ENCODE results near the gene SLC6A12.

The SLC6A12 gene

GRCh38 chr12:198705-199104 lies 15.3 kb downstream of the SLC6A12 start:
- Histone ChIP-seq H3K9me3 (replicated peaks in 1 of 2; ENCODE audit: control insufficient read depth in 2 of 2, insufficient read depth in 1 of 2, low read depth in 1 of 2, low read length in 2 of 2) (peaks cover 0 to 2% of the 10 kb centered on the region in 2 donors), H2AFZ (ENCODE audit: low read length) (no peak overlapping the region), H4K8ac (ENCODE audit: low read depth, low read length) (no peak overlapping the region), H3K18ac (ENCODE audit: low read length) (no peak overlapping the region), H3K27ac (replicated peaks; ENCODE audit: low read length) (no peak overlapping the region), H3K14ac (ENCODE audit: low read length) (no peak overlapping the region), H2BK5ac (ENCODE audit: low read length) (no peak overlapping the region), H2AK5ac (ENCODE audit: low read depth, low read length) (no peak overlapping the region), H3K4ac (ENCODE audit: low read length) (no peak overlapping the region), H3K27me3 (ENCODE audit: control insufficient read depth in 3 of 3, insufficient read depth in 3 of 3, low read depth in 1 of 3, low read length in 3 of 3) (peaks cover 0 to 59% (median 28%) of the 10 kb centered on the region in 3 experiments), H3K36me3 (replicated peaks in 1 of 2; ENCODE audit: control insufficient read depth in 2 of 2, insufficient read depth in 2 of 2, low read length in 2 of 2) (no peaks in the 10 kb centered on the region), H3K9ac (ENCODE audit: low read depth, low read length, poor library complexity) (no peak overlapping the region), H3K4me2 (ENCODE audit: insufficient read depth, low read length, poor library complexity, severe bottlenecking) (no peak overlapping the region), H4K91ac (ENCODE audit: low read depth, low read length, poor library complexity) (no peak overlapping the region), H2BK12ac (ENCODE audit: low read length) (no peak overlapping the region), H3K4me3 (ENCODE audit: low read length in 2 of 2) (no peak overlapping the region), H3K4me1 (ENCODE audit: control insufficient read depth in 2 of 2, insufficient read depth in 1 of 2, low read depth in 1 of 2, low read length in 2 of 2) (peaks cover 0 to 9% of the 10 kb centered on the region in 2 donors), H2BK120ac (ENCODE audit: low read depth, low read length) (no peak overlapping the region), H3K79me1 (ENCODE audit: low read depth, low read length) (no peaks in the 10 kb centered on the region), H2BK15ac (ENCODE audit: low read length) (no peak overlapping the region), H3K23ac (ENCODE audit: low read depth, low read length, poor library complexity) (no peak overlapping the region)
- DNase-seq (ENCODE audit: low spot score), result no peak
- no CpG with 5 or more reads among the region's 9 CpGs for WGBS, 2 donors (ENCODE audit: extremely low coverage in 2 of 2, insufficient read length in 2 of 2, insufficient replicate concordance in 1 of 2)

DNA sequence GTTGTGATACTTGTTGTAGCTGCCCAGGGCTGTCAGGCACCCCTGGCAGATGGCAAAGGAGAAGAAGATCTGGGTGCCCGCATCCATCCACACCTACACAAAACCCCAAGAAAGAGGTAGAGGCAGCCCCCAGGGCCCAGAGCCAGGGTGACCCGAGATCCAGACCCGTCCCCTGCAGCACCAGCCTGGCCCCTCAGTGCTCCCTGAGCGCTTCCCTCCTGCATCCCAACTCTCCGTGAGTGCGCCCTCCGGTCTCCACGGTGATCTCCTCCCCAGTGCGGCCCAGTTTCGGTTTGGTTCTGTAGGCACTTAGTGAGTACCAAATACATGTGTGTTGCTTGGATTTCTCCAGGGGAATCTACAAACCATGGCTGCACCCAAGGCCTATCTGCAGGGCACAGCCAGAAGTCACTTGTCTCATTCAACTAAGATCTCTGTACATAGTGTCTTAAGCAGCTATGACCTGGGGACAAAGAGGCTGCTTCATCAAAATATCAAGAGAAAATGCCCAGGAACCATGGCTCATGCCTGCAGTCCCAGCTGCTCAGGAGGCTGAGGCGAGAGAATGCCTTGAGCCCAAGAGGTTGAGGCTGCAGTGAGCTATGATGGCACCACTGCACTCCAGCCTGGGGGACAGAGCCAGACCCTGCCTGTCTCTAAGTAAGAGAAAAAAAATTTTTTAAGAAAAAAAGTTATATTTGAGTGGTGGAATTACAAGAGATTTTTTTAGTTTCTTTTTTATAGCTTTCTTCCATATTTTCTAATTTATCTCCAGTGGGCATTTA lies 15.9 kb downstream of the SLC6A12 start:
- no peak overlapping the region for H3K4me2 ChIP-seq (ENCODE audit: insufficient read depth, low read length, poor library complexity, severe bottlenecking)
- no peak overlapping the region for H2BK120ac ChIP-seq (ENCODE audit: low read depth, low read length)
- H2AK5ac ChIP-seq (ENCODE audit: low read depth, low read length), result no peak overlapping the region
- no peak overlapping the region for H4K91ac ChIP-seq (ENCODE audit: low read depth, low read length, poor library complexity)
- H3K4ac ChIP-seq (ENCODE audit: low read length), result no peak overlapping the region
- no peak overlapping the region for H4K8ac ChIP-seq (ENCODE audit: low read depth, low read length)
- no peak for DNase-seq (ENCODE audit: low spot score)
- no peaks in the 10 kb centered on the region for H3K36me3 ChIP-seq (replicated peaks in 1 of 2; ENCODE audit: control insufficient read depth in 2 of 2, insufficient read depth in 2 of 2, low read length in 2 of 2)
- H3K27me3 ChIP-seq (ENCODE audit: control insufficient read depth in 3 of 3, insufficient read depth in 3 of 3, low read depth in 1 of 3, low read length in 3 of 3), result peaks cover 0 to 55% (median 24%) of the 10 kb centered on the region in 3 experiments
- no peaks in the 10 kb centered on the region for H3K79me1 ChIP-seq (ENCODE audit: low read depth, low read length)
- peaks cover 0 to 13% of the 10 kb centered on the region in 2 donors for H3K4me1 ChIP-seq (ENCODE audit: control insufficient read depth in 2 of 2, insufficient read depth in 1 of 2, low read depth in 1 of 2, low read length in 2 of 2)
- H3K23ac ChIP-seq (ENCODE audit: low read depth, low read length, poor library complexity), result no peak overlapping the region
- no peak overlapping the region for H3K18ac ChIP-seq (ENCODE audit: low read length)
- no peak overlapping the region for H3K4me3 ChIP-seq (ENCODE audit: low read length in 2 of 2)
- H2BK5ac ChIP-seq (ENCODE audit: low read length), result no peak overlapping the region
- H2BK12ac ChIP-seq (ENCODE audit: low read length), result no peak overlapping the region
- no CpG with 5 or more reads among the region's 11 CpGs for WGBS, 2 donors (ENCODE audit: extremely low coverage in 2 of 2, insufficient read length in 2 of 2, insufficient replicate concordance in 1 of 2)
- H3K14ac ChIP-seq (ENCODE audit: low read length), result no peak overlapping the region
- no peak overlapping the region for H3K27ac ChIP-seq (replicated peaks; ENCODE audit: low read length)
- no peak overlapping the region for H3K9ac ChIP-seq (ENCODE audit: low read depth, low read length, poor library complexity)
- H2BK15ac ChIP-seq (ENCODE audit: low read length), result no peak overlapping the region
- peaks cover 0 to 2% of the 10 kb centered on the region in 2 donors for H3K9me3 ChIP-seq (replicated peaks in 1 of 2; ENCODE audit: control insufficient read depth in 2 of 2, insufficient read depth in 1 of 2, low read depth in 1 of 2, low read length in 2 of 2)
- H2AFZ ChIP-seq (ENCODE audit: low read length), result no peak overlapping the region

DNA sequence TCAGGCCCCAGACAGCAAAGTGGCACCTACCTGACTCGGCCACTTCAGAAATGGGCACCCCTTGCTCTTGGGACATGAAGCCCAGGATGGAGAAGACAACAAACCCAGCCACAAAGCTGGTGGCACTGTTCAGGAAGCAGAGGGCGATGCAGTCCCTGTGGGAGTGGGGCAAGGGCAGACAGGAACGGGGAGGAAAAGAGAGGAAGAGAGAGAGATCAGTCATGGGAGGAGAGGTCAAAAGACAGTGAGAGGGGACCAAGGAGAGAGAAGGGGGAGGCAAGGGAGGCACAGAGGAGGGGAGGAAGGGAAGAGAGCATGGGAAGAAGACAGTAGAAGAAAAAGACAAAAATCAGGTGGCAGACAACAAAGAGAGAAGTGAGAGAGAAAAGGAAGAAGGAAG lies 16.6 kb downstream of the SLC6A12 start:
- H3K4me2 ChIP-seq (ENCODE audit: insufficient read depth, low read length, poor library complexity, severe bottlenecking), result no peak overlapping the region
- no peak overlapping the region for H3K4ac ChIP-seq (ENCODE audit: low read length)
- peaks cover 0 to 2% of the 10 kb centered on the region in 2 donors for H3K9me3 ChIP-seq (replicated peaks in 1 of 2; ENCODE audit: control insufficient read depth in 2 of 2, insufficient read depth in 1 of 2, low read depth in 1 of 2, low read length in 2 of 2)
- no peak overlapping the region for H3K27ac ChIP-seq (replicated peaks; ENCODE audit: low read length)
- no CpG with 5 or more reads among the region's 3 CpGs for WGBS, 2 donors (ENCODE audit: extremely low coverage in 2 of 2, insufficient read length in 2 of 2, insufficient replicate concordance in 1 of 2)
- no peak overlapping the region for H3K9ac ChIP-seq (ENCODE audit: low read depth, low read length, poor library complexity)
- H2AFZ ChIP-seq (ENCODE audit: low read length), result no peak overlapping the region
- H2BK12ac ChIP-seq (ENCODE audit: low read length), result no peak overlapping the region
- H2BK120ac ChIP-seq (ENCODE audit: low read depth, low read length), result no peak overlapping the region
- H3K27me3 ChIP-seq (ENCODE audit: control insufficient read depth in 3 of 3, insufficient read depth in 3 of 3, low read depth in 1 of 3, low read length in 3 of 3), result peaks cover 0 to 47% (median 17%) of the 10 kb centered on the region in 3 experiments
- no peak overlapping the region for H3K23ac ChIP-seq (ENCODE audit: low read depth, low read length, poor library complexity)
- H3K14ac ChIP-seq (ENCODE audit: low read length), result no peak overlapping the region
- H4K91ac ChIP-seq (ENCODE audit: low read depth, low read length, poor library complexity), result no peak overlapping the region
- H2BK15ac ChIP-seq (ENCODE audit: low read length), result no peak overlapping the region
- H3K18ac ChIP-seq (ENCODE audit: low read length), result peak overlapping the region; percentile 4
- no peaks in the 10 kb centered on the region for H3K79me1 ChIP-seq (ENCODE audit: low read depth, low read length)
- H4K8ac ChIP-seq (ENCODE audit: low read depth, low read length), result no peak overlapping the region
- H3K4me1 ChIP-seq (ENCODE audit: control insufficient read depth in 2 of 2, insufficient read depth in 1 of 2, low read depth in 1 of 2, low read length in 2 of 2), result peaks cover 0 to 11% of the 10 kb centered on the region in 2 donors
- DNase-seq (ENCODE audit: low spot score), result no peak
- no peak overlapping the region for H2AK5ac ChIP-seq (ENCODE audit: low read depth, low read length)
- H3K36me3 ChIP-seq (replicated peaks in 1 of 2; ENCODE audit: control insufficient read depth in 2 of 2, insufficient read depth in 2 of 2, low read length in 2 of 2), result no peaks in the 10 kb centered on the region
- H3K4me3 ChIP-seq (ENCODE audit: low read length in 2 of 2), result no peak overlapping the region
- no peak overlapping the region for H2BK5ac ChIP-seq (ENCODE audit: low read length)

DNA sequence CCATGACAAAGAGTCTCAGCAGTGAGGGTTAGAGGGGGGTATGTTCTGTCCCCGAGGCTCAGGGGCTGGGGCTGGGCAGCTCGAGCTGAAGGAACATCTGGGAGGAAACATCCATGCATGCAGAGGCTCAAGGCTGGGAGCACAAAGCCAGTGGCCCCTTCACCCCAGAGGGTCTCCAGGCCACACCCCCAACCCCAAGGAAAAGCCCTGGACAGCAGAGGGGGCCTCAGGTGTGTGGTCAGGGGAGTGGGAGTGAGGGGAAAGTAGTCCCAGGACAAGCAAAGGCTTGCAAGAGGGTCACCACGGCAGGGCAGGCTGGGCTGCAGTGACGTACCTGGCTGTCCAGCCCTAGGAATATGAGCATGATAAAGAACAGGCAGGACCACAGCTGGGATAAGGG lies 17.5 kb downstream of the SLC6A12 start:
- WGBS, 2 donors (ENCODE audit: extremely low coverage in 2 of 2, insufficient read length in 2 of 2, insufficient replicate concordance in 1 of 2), result no CpG with 5 or more reads among the region's 4 CpGs
- Histone ChIP-seq H3K18ac (ENCODE audit: low read length) (peak overlapping the region; percentile 71), H3K27ac (replicated peaks; ENCODE audit: low read length) (no peak overlapping the region)

More for the DNA sequence above, 17.5 kb downstream of the SLC6A12 start:
- no peak overlapping the region for H2AFZ ChIP-seq (ENCODE audit: low read length)
- DNase-seq (ENCODE audit: low spot score), result no peak
- H3K14ac ChIP-seq (ENCODE audit: low read length), result no peak overlapping the region
- no peaks in the 10 kb centered on the region for H3K36me3 ChIP-seq (replicated peaks in 1 of 2; ENCODE audit: control insufficient read depth in 2 of 2, insufficient read depth in 2 of 2, low read length in 2 of 2)
- H3K9me3 ChIP-seq (replicated peaks in 1 of 2; ENCODE audit: control insufficient read depth in 2 of 2, insufficient read depth in 1 of 2, low read depth in 1 of 2, low read length in 2 of 2), result peaks cover 0 to 2% of the 10 kb centered on the region in 2 donors
- no peak overlapping the region for H4K91ac ChIP-seq (ENCODE audit: low read depth, low read length, poor library complexity)
- H2BK5ac ChIP-seq (ENCODE audit: low read length), result no peak overlapping the region
- peaks cover 0 to 9% of the 10 kb centered on the region in 2 donors for H3K4me1 ChIP-seq (ENCODE audit: control insufficient read depth in 2 of 2, insufficient read depth in 1 of 2, low read depth in 1 of 2, low read length in 2 of 2)
- no peak overlapping the region for H2AK5ac ChIP-seq (ENCODE audit: low read depth, low read length)
- no peak overlapping the region for H3K4me2 ChIP-seq (ENCODE audit: insufficient read depth, low read length, poor library complexity, severe bottlenecking)
- no peak overlapping the region for H4K8ac ChIP-seq (ENCODE audit: low read depth, low read length)
- no peak overlapping the region for H2BK120ac ChIP-seq (ENCODE audit: low read depth, low read length)
- H3K4ac ChIP-seq (ENCODE audit: low read length), result no peak overlapping the region
- peak overlapping the region; percentile 18 for H3K23ac ChIP-seq (ENCODE audit: low read depth, low read length, poor library complexity)
- H3K4me3 ChIP-seq (ENCODE audit: low read length in 2 of 2), result no peak overlapping the region
- no peak overlapping the region for H2BK12ac ChIP-seq (ENCODE audit: low read length)
- peaks cover 0 to 38% (median 9%) of the 10 kb centered on the region in 3 experiments for H3K27me3 ChIP-seq (ENCODE audit: control insufficient read depth in 3 of 3, insufficient read depth in 3 of 3, low read depth in 1 of 3, low read length in 3 of 3)
- peak overlapping the region; percentile 73 for H3K9ac ChIP-seq (ENCODE audit: low read depth, low read length, poor library complexity)
- H3K79me1 ChIP-seq (ENCODE audit: low read depth, low read length), result no peaks in the 10 kb centered on the region
- no peak overlapping the region for H2BK15ac ChIP-seq (ENCODE audit: low read length)

Data from neuronal stem cell (in vitro differentiated cells).